ENCODE measurements around the gene PLEKHA3.
"Not testable (repeated sequence)": the region's sequence is repeated elsewhere in the genome, so short reads cannot be mapped to it uniquely, and the experiment has no call there.

The PLEKHA3 gene

DNA sequence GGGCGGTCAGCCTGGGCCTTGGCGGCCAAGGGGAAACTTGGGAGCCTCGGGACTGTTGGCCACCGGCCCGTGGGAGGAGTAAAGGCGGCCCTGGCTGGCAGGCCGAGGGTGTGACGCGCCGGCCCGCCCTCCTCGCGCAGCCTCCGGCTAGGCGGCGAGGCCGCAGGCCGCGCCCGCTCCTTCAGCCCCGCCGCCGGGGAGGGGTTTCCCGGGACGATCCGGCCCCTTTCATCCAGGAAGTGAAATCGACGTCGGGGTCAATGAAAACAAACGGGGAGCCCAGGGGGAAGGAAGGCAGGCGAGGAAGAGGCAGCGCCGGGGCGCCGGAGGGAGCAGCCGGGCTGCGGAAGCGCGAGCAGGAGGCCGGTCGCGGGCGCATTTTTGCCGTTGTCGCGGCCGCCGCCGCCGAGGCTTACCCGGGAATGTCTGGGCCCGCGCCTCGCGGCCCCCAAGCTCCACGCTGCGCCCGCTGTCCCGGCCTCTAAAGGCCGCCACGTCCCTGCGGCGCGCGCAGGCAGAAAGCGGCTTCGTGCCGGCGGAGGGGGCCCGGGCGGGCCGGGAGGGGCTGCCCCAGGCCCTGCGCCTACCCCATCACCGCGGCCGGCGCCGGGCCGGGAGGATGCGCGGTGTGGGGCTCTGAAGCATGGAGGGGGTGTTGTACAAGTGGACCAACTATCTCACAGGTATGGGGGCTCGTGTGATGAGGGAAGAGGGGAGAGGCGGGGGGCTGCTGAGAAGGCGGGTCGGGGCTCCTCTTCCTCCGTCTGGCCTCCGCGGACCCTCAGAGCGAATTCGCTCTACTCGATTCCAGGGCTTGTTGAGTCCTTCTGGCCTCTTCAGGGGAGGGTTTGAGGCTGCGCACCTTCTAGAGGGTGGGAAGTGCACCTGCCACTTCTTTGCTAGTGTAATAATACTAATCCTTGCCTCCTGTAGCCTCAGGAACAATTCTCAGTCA, at the start of gene PLEKHA3:
TSS of gene PLEKHA3 (plus strand) at position 231 of the 955 bp plus-strand sequence. CDS start at position 644, 413 bp downstream.
- peak; percentile 98 for DNase-seq

DNA sequence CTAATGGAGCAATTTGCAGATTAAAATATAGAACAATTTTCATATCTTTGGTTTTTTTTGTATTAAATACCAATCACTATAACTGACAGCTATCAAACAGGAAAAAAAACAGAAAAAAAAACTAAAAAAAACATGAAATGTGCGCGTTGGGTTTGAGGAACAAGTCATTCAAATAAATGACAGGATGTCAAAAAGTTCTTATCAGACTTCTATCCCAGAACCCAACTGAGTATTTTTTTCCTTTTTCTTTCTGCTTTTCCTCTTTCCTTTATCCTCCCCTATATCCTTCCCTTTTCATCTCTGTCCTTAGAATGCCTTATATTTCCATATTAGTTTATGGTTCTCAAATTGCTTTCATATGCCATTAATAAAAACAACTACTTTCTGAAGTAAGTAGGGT, 43.6 kb upstream of the PLEKHA3 start:
- DNase-seq, result no peak

DNA sequence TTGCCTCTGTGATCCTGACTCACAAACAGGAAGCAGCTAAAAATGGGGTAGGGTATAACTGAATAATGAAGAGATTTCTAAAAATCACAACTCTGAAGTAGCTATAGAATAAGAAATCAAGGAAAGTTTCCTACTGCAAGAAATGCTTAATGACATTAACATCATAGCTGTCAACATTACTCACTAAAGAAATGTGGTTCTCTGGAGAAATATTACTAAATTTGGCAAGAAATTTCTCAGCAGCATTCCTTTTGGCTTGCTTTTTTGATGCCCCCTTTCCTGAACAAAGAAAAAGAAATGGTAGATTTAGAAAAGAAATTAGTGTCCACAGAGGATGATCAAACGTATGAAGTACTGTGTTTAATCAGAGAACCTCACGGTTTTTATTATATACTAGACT, 38.8 kb upstream of the PLEKHA3 start:
- DNase-seq, result no peak

DNA sequence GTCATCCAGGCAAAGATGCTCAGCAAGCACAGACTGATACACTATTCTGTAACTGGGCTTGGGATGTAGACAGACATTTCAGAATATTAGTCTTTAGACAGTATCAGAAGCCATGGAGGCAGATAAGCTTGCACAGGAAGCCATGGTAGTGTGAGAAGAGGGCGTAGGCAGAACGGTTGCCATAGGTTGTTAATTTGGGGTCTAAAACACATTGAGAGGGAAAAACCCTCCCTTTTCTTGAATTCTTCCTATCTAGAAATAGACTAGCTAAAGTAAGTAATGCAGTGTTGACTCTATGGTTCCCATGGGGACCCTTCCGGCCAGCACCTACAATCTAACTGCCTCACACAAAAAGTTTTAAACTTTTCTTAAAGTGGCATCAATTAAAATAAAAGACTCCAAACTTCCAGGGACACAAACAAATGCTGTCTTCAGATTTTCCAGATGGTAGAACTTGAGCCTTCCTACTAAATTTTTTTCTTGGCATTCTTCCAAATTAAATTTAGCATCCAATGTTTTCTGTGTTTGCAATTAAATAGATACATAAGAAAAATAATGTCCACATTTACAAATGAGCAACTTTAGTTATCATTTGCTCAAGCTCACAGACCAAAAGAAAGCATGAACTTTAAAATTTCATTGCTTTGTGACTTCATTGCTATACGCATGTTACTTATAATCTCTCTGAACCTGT, 31.1 kb upstream of the PLEKHA3 start:
- DNase-seq, result no peak

DNA sequence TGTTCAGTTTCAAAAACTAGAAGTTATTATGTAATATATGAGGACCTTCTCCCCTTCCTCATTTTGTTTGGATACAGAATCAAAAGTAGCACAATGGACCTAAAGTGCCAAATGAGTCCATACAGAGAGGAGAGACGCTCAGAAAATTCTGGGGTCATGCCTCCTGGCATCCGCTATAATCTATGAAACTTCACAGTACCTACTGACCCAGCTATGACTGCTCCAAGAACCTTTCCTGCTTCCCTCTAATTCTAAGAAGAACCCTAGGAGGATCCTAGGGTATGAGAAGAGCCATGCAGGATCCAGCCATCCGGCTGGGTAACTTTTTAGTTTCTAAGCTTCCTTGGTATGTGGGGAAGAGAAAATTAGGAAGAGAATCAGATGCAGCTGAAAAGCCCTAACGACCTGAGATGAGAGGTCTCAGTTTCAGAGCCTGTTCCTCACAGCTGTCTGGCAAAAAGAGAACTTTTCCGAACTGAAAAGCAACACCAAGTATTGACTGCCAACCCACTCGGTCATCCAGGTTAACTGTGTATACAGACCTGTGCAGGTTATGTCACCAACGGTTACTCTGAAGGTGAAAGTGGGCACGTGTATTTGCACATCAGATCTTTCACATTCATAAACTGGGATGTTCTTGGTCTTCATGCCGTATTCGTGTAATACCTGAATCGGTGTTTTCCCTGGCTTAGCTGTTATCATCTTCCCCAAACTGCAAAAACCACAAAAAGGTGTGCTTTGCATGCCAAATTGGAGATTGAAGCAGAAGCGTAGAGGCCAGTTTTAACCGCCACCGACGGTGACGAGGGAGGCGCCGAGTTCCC, 30.3 kb upstream of the PLEKHA3 start:
- DNase-seq, result peak; percentile 18

DNA sequence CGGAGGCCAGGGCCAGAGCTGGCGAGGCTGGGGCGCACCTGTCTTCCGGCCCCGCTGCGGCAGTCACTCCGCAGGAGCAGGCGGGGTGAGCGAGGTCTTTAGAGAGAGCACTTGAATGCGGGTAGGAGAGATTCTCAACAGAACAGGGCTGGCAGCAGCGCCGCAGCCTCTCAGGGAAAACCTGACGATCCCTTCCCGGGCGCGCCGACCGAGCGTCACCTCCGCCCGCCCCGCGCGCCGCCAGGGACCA, 29.8 kb upstream of the PLEKHA3 start:
- no peak for DNase-seq

DNA sequence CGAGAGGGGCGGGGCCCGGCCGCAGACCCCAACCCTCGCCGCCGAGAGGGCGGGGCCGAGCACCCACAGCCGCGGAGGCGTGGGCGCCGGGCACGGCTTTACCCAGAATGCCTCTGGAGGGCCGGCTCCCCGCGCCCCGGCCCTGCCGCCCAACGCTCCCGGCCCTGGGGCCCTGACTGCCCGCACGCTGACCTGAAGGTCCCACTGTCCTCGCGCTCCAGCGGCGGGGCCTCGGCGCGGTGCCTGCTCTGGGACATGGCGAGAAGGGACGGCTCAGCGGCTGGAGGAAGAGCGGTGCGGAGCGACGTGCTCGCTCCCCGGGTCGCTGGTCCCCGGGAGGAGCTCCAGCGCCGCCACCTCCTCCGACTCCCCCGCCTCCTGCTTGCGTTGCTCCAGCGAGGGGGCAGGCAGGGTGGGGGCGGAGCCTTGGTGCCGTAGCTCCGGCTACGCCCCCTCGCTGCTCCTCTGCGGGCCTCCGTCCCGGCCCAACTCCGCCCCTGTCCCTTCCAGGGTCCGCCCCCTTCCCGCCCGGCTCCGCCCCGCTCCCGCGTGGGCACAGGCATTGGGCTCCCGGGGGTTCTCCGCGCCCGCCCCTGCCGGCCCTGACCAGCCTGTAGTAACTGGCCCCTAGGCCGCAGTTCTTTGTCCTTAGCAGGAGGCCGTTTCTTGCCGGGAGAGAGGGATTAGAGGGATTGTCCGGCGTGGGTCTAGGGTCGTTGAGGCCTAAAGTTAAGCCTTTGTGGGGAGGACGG, 29.3 kb upstream of the PLEKHA3 start, which contains the start of the genes PJVK and PRKRA:
TSS of gene PJVK (plus strand) at position 605 of the 752 bp plus-strand sequence. CDS start 2,032 bp downstream, outside the sequence.
TSS of gene PRKRA (minus strand) at position 402 of the 752 bp plus-strand sequence. CDS start at position 257, 145 bp downstream.
- peak; percentile 97 for DNase-seq

DNA sequence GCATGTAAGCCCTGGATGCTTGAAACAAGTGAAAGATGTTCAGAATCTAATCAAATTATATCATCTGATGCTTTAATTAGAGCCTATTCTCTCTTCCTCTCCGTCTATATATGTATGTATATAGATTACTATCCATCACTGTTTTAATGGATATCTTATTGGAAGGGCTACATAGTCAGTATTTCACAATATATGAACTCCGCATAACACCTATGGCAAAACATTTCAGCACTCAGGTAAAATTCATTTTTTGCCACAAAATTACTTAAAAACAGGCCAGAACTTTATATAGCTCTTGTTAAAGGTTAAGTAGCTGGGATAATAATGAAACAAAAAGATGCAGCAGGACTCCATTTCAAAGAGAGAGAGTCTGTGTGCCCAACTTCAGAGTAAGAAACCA, 27.9 kb upstream of the PLEKHA3 start:
- DNase-seq, result no peak

DNA sequence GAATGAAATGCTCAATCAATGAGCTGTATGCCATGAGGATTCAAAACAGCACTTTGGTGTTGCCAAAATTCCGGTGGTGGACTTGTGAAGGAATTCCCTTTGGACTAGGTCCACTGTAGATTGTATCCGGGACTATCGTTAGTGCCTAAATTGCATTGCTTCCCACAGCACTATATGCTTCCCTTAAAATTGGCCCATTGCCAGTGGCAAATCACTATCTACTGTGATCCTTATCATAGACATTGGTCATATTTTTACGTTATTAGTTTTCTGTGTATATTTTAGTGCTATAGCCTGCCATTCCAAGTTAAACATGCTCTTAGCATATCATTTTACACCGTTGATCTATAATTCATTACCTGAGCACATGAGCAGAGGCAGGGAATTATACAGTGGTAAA, 27.4 kb upstream of the PLEKHA3 start:
- DNase-seq, result no peak

DNA sequence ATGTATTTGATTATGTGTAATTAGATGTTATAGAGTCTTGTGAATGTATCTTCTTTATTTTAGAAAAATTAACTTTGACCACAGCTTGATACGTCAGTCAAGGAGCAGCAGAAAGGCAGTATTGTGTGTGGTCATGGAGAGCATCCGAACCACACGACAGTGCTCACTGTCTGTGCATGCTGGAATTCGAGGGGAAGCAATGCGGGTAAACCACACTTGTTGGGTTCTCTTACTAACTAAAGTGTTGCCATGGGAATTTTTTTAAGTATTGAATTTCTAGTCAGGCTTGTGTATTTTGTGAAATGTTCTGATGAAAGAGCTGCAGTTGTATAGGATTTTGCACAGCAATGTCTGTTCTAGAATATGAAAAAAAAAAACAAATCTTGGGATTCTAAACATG, 24.3 kb upstream of the PLEKHA3 start:
- DNase-seq, result no peak

DNA sequence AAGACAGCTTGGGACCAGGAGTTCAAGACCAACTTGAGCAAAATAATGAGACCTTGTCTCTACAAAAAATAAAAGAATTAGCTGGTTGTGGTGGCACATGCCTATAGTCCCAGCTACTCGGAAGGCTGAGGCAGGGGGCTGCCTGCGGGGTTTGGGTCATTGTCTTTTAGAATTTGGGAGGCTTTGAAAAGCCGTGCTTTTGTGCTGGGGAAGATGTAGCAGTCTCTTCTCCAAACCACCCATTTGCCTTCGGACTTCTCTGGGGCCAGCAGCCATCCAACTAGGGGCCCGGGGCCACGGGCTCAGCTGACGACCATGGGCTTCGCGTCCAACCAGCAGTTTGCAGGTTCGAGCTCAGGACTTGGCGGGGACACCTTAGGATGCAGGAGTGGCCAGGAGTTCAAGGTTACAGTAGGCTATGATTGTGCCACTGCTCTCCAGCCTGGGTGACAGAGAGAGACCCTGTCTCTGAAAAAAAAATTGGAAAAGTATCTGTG, 22.8 kb upstream of the PLEKHA3 start:
- no peak for DNase-seq

DNA sequence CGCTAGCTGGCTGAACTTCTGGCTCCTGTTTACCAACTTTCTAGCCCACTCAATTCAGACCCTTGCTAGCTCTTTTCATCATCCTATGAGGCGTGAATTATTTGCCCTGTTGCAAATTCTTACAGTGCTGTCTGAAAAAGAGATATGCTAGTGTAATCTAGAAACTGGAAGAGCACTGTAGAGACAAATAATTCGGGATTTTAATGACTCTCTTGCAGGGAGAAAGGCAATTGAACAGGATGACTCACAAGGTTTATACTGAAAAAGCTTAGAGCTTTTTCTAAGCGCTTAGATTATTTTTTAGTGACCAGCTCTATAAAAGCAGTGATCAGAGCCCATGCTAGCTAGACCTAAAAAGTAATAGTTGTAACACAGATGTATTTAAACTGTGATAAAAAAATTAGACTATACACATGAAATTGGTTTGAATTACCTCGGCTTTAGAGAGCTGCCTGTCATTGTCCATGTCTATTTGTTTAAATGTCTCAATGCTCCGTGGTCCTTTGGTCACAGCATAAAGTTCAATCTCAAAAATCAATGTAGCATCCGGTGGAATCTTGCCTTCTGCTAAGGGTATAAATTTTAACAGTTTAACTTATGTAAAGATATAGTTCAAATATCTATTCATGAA, 10.9 kb upstream of the PLEKHA3 start:
- DNase-seq, result no peak

DNA sequence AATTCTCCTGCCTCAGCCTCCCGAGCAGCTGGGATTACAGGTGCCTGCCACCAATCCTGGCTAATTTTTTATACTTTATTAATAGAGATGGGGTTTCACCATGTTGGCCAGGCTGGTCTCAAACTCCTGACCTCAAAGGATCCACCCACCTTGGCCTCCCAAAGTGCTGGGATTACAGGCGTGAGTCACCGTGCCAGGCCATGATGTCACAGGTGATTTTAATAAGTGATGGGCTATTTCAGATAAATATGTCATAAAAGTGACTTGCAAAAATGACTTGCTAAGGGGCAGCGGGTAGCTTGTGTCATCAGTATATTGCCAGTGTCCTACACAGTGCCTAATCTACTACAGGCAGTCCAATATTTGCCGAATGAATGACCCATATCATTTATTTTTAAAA, 8.9 kb upstream of the PLEKHA3 start:
- not testable (repeated sequence) for DNase-seq

DNA sequence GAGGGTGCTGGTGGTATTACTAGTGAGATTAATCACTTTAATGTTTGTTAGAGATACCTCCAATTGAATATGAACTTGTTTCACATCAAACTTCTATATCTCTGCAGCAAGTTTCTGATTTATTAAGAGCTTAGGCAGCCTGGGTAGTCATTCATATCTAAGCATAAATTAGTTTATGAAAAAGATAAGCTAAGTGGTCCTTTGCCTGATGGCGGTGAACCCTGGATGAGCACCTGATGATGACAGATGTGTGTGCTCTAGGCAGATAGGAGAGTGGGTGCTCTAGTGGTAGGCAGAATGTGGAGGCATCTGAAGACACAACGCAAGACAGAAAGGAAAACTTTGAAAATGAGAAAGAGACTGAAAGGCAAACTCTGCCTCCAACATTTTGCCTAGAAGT, 6.9 kb upstream of the PLEKHA3 start:
- DNase-seq, result no peak

DNA sequence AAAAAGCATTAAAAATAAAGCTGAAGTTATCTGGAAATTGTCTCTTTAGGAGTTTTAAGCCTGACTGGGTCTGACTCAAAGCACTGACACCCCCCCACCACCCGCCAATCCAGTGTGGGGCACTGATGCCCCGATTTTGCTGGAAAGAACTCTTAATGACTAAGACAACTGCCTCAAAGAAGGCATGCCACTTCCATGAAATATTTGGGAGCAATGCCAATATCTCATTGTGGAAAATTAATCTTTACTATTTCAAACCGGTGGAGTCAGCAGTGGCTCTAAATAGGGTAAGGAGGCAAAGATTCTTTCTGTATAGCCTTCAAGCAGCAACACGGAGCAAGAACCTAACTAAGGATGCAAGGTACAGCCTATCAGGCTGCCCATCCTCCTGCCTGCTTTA, 6.3 kb upstream of the PLEKHA3 start:
- peak; percentile 39 for DNase-seq

DNA sequence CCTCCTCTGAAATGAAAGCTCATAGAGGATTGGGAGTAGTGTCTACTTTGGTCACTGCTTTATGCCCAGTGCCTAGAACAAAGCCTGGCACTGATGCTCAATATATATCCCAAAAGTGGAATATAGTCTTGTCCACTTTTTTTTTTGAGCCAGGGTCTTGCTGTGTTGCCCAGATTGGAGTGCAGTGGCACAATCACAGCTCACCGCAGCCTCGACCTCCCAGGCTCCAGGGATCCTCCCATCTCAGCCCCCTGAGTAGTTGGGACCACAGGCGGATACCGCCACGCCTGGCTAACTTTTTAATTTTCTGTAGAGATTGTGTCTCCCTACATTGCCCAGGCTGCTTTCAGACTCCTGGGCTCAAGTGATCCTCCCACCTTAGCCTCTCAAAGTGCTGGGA, 5.7 kb upstream of the PLEKHA3 start:
- DNase-seq, result no peak

DNA sequence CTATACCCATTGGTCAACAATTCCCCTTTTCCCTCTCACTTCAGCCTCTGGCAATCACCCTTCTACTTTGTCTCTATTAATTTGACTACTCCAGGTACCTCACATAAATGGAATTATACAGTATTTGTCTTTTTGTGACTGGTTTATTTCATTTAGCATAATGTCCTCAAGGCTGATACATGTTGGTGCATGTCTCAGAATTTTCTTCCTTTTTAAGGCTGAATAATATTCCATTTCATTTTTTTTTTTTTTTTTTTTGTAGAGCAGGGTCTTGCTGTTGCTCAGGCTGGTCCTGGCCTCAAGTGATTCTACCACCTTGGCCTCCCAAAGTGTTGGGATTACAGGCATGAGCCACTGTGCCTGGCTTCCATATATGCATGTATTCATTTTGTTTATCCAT, 3.8 kb upstream of the PLEKHA3 start:
- no peak for DNase-seq

DNA sequence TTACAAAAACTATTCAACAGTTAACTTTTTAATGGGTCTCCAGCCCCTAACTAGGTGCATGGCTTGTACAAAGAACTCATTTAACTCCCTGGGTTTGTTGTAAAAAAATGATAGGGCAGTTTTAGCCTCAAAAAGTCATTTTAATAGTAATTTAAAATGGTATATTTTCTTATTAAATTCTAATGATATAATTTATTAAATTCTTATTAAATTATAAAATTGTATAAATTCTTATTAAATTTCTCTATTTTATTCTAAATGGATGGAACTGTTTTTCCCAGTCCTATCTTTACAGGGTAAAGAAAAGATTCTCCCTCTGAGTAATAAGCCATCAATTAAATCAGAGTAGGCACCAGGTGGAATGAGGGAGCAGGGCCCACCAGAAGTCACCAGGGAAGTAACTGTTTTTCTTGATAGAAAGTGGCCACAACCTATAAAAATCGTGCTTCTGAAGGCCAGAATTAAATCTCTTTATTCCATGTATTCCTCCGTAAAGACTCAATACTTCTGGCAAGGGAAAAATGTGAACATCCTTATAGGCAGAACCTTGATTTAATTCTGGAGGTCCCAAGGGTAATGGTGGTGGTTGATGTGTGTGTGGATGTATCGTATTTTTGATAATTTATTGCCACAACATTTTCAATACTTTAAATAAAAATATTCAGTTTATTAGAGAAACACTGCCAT, 2.7 kb upstream of the PLEKHA3 start:
- DNase-seq, result no peak

DNA sequence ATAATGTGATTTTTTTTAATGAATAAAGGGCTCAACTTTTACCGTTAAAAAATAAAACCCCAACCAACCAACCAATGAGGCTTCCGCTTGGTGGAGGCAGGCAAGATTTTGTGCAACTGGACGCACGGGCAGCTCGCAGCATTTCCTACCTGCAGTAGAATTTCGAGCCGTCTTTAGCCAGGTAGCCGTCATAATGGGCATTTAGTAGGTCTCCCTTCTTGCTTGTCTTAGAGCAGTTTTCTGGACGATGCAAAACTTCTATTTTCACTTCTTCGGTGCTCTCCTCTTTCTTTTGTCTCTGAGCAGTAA, 2.2 kb upstream of the PLEKHA3 start:
- no peak for DNase-seq

DNA sequence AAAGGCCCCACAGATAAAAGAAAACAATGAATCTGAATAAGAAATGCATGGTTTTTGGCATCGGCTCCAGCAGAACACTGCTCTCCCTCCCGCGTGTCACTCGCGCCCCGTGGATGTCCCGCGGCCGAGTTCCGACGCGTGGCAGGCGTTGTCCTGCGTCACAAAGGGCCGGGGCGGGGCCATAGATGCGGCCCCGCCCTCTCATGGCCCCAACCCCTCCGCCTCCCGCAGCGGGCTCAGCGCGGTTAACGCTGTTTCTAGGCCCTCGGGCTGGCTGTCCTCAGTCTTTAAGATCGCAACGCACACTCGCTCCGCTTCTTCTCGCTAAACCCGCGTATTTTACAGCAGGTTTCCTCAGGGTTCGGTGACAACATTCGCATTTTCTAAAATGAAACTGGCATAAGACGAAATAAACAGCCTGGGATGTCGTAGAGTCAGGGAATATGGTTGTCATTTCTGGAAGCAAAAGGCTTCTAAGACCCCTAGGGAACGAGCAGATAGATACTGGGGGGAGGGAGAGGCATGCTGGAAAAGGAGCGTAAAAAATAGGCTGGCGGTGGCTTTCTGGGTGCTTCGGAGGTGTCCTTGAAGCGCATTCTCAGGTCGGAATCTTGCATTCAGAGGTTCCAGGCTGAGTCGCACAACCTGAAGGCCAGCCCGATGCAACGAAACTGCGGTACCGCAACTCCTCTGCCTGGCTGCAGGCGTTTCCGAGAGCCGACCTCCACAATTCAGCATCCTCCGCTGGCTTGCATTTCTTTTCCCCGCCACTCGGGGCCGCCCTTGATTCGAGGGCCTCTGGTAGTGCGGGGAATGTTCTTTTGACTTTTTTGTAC, 1.6 kb upstream of the PLEKHA3 start, which contains the start of gene FKBP7:
TSS of gene FKBP7 (minus strand) at position 162 of the 836 bp plus-strand sequence. CDS start at position 61, 101 bp downstream.
- DNase-seq, result peak; percentile 81
